GM19099 (cell line): Measurements from ENCODE around the gene SLC39A1.
A peak's percentile ranks its signal among the peaks of the same experiment; 100 is the strongest.

Experiments used
- POLR2A ChIP-seq: IDR thresholded peaks from 3 replicates; pipeline ENCODE4 v1.6.1; 2011; ENCODE audit warnings: low read depth; ENCODE audit not compliant: insufficient read length; ENCODE audit errors: extremely low read depth

Gene SLC39A1

DNA sequence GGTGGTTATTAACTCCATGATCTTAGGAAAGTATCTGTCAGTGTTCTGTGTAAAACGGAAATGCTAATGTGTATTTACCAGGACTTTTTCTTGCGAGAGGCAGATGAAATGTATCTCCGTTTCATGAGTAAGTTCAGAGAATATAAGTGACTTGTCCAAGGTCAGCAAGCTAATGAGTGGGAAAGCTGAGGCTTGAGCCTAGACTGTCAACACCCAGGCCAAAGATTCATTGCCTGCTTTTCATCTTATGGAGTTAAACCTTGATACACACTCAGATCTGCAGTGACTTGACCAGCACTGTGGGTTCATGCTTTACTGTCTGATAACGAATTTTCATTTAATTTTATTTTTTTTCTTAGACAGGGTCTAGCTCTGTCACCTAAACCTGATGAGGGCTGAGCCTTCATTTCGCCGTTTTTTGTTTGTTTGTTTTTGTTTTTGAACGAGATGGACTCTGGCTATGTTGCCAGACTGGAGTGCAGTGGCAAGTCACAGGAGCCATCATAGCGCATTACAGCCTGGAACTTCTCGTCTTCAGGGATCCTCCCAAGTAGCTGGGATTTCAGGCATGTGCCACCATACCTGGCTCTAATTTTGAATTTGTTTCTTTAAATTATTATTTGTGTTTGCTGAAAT, 15.1 kb upstream of the SLC39A1 start:
- TF ChIP-seq POLR2A, result no peak

DNA sequence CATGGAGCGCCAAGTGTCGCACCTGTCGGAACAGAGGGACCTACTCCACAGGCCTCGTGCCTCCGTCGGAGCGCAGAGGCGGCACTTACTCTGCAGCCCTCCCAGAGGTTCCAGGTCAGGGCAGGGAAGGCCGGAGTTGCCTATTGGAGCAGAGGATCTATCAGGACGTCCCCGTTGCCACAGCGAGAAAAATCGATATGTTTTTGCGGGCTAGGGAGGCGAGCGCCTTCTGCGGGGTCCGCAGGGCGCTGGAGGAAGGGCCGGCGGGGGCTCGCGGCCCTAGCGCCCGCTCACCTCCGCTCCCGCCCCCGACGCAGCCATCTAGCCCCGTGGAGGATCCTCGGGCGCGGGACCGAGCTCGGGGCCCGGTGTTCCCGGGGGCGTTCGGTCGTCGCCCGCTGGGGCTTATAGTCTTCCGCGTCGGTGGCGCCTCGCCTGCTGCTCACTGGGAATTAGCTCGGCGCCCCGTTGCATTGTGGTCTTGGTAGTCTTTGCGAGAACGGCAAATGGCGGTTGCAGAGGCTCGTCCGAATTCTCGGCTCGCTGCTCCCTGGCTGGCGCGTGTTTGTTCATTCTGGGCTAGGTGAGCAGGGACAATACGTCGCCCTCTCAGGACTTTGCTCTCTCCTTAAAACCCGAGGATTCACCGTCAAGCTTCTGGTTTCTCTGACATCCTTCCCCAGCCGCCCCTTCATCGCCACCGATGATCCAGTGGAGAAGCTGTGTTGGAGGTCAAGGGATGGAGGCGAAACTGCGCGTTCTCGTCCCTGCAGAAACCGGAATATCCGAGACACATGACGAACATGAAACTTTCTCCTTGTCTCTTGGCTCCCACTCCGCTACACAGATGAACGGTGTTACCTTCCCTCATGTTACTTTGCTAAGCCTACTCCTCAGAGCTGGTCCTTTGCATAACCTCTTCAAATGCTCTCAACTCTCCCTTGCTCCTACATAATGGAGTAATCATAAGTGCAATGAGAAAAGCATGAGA, 14.2 kb upstream of the SLC39A1 start, which contains the start of gene JTB:
TSS of gene JTB (minus strand) at position 425 of the 991 bp plus-strand sequence. CDS start at position 3, 422 bp downstream.
- peak; percentile 94 for TF ChIP-seq POLR2A

DNA sequence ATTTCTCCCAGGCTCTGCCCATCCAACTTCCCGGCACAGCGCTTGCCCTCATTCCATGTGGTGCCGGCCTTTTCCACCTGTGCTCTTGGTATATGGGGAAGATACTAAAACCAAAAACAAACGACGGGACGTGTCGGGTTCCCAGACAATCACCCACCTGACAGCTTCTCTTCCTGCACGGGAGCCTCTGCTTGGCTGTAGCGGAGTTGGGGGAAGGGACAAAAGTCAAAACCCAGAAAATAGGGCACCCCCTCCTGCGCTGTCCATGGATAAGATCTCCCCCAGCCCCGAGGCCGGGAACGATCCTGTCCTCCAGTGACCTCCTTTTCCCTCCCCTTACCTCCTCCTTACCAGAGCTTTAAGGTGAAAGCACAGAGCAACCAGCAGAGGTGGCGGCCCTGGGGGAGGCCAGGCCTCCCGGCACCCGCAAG, 13.5 kb upstream of the SLC39A1 start:
- no peak for TF ChIP-seq POLR2A

DNA sequence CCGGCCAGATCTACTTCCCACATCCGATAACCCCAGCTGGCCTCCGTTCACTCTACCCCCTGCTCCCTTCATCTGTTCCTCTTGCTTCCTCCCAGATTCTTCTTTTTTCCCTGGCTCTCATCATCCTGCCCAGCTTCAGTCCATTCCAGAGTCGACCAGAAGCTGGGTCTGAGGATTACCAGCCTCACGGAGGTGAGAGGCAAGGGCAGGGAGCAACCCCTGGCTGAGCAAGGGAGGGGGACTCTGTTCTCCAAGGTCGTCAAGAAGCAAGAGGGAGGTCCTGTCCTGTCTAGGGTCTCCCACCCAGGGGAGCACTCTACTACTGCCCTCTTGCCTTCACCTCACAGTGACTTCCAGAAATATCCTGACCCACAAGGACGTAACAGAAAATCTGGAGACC, 10.2 kb upstream of the SLC39A1 start:
- no peak for TF ChIP-seq POLR2A

DNA sequence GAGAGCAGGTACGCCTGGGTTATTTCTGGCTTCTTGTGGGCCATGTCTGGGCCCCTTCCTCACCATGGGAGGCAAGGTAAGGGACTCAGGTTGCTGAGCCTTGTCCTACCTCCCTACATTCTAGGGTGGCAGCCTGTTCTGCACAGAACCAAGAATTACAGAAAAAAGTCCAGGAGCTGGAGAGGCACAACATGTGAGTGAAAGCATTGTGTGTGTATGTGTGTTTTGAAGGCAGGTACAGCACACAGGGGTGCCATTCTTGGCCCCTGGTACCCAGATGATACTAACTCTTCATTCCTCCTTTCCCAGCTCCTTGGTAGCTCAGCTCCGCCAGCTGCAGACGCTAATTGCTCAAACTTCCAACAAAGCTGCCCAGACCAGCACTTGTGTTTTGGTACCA, 9.7 kb upstream of the SLC39A1 start:
- no peak for TF ChIP-seq POLR2A

DNA sequence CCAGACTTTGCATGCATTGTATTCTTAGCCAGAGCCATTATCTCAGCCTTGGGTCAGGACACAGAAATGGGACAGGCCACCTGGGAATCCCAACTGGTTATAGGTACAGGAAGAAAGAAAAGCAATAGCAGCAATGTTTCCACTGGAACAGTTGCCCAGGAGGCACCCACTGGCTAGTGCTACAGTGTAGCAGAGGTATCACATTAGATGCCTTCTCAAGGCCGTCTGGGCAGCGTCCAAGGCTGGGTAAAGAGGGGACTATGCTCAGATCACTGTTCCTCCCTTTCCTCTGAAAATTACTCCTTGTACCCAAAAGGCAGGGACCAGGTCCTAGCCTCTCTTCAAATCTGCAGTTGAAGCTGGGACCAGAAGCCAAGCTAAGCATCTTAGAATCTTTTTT, 7.0 kb upstream of the SLC39A1 start:
- no peak for TF ChIP-seq POLR2A

DNA sequence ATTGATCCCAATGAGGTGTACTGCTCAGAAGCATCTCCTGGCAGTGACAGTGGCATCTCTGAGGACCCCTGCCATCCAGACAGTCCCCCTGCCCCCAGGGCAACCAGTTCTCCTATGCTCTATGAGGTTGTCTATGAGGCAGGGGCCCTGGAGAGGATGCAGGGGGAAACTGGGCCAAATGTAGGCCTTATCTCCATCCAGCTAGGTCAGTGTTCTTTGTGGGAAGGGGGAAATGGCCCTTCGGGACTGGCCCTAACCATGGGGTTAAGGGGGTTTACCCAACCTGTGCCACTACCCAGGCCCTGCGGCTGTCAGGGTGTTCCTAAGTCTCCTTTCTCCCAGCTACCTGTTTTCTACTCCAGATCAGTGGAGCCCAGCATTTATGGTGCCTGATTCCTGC, 5.6 kb upstream of the SLC39A1 start:
- TF ChIP-seq POLR2A, result no peak

DNA sequence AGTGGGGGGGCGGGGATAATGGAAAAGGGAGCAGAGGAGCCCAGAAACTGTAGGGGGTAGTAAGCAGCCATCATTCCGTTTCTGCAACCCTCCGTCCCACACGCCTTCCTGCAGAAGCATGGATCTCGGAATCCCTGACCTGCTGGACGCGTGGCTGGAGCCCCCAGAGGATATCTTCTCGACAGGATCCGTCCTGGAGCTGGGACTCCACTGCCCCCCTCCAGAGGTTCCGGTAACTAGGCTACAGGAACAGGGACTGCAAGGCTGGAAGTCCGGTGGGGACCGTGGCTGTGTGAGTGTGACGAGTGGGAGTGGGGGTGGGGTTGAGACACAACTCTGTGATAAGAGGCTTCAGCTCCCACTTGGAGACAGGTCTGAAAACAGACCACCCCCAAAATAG, 5.1 kb upstream of the SLC39A1 start:
- no peak for TF ChIP-seq POLR2A

DNA sequence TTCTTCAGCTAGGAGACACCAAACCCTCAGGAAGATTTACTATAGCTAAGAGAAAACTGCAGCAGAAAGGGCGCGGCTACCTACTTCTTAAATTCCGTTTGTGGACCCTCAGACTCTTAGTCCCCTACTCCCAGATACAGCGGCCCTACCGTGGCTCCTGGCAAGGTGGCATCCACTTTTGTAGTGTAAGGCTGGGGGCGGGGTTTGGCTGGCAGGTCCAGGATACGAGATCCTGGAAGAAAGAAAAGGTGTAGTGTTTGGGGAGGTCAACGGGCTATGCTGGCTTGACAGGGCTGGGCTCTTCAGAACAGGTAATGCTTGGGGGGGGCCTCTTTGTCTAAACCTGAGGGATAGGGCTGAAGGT, 4.6 kb upstream of the SLC39A1 start:
- TF ChIP-seq POLR2A, result no peak

DNA sequence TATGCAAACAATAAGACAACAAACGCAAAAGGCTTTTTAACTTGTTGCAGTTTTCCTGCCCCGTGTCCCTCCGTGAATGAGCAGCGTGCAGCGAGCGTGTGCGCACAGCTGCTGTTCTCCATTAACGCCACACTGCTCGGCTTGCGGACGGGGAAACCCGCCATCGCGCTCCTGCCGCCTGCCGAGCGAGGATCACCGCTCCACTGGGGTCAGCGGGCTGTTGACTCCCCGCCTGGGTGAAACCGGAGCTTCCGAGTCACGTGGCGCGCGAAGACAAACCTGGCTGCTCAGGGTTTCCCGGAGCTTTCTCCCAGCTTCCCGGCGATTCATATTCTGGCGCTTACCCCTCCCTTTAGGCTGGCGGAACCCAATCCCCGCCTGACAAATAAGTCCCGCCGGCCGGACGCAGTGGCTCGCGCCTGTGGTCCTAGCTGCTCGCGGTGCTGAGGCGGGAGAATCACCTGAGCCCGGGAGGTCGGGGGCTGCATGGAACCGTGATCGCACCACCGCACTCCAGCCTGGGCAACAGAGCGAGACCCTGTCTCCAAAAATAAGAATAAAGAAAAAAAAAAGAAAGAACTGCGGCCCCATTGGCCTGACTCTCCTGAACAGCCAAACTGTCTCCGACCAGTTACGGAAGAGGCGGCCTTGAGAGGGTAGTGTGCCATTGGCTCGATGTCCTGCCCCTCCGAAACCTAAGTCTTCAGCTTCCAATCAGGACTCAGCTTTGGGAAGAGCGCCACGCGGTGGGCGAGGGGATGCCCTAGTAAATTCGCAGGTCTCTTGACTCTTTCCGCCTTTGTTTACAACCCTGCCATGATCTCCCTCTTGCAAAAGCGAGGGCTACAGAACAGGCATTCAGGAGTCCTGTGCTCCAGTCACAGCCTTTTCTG, 4.0 kb upstream of the SLC39A1 start, which contains the start of gene CREB3L4:
TSS of gene CREB3L4 (plus strand) at position 796 of the 893 bp plus-strand sequence. CDS start 624 bp downstream, outside the sequence.
- TF ChIP-seq POLR2A, result peak; percentile 77

DNA sequence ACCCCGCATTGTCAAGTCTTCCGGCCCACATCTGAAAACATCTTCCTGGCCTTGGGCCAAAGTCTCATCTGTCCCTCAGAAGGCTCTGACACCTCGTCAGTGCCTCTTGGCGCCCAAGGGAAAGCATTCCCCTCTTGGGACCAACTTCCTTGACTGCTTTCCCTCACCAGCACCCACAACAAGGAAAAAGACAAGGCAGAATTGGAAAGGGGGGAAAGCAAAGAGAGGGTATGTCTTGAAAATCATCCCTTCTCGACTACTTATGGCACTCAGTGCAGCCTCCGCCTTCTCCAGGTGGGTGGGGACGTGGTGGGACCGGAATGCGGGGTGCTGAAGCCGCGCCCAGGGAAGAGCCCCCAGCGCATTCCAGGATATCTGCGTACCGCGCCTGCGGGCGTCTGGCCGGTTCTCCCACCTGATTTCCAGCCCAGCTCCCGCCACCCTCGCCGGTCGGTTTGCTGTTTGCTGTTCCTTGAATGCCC, 554 bp upstream of the SLC39A1 start:
- no peak for TF ChIP-seq POLR2A

DNA sequence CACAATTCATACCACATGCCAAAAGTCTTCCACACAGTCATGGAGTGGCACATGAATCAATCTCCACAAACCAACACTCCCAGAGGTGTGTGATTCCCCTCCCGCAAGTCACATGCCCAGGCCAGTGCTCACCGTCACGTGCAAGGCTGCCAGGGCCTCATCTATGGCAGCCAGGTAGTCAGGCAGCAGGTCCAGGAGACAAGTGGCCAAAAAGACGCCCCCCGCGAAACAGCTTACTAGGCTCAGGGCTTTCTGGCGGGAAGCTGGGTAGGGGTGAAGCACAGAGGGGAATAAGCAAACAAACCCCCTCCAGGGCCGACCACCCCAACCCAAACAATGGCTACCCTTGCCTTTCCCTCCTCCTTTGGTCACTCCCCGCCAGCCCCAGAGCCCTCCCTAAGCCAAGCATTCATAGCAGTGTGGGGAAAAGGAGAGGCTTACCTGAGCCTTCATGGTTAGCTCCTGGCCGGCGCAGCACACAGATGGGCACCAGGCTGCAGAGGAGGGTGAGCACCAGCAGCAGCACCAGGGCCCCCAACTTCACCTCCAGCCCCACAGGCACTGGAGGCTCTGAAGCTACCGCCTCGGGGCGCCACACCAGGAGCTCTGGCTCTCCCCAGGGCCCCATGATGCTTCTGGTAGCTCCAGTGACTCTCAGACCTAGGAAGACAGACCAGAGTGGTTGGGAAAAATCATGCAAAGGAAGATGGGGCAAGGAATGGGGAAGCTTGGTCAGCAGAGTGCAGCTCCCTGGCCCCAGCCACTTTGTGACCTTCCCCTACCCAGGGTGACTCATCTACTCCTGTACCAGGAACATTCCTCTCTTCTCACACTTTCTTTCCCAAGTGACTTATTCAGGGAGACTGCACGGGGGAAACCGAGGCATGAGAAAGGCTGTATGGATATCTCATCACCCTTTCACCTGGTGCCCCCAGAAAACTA, 978 bp downstream of the SLC39A1 start:
- no peak for TF ChIP-seq POLR2A

DNA sequence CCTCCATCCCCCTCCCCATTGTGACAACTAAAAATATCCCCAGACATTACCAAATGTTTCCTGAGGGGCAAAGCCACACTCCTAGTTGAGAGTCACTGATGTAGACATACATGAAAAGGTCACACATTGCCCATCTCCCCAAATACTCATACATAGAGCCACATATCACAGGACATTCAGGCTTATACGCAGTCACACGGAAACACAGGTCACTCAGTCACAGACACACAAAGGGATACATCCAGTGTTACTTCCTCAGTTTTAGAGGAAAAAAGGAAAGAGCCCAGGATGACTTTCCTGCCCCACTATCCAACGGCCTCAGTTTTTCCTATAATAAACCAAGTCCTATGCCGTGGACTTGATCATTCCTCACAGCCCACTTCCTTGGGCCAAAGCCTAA, 1.9 kb downstream of the SLC39A1 start:
- no peak for TF ChIP-seq POLR2A

DNA sequence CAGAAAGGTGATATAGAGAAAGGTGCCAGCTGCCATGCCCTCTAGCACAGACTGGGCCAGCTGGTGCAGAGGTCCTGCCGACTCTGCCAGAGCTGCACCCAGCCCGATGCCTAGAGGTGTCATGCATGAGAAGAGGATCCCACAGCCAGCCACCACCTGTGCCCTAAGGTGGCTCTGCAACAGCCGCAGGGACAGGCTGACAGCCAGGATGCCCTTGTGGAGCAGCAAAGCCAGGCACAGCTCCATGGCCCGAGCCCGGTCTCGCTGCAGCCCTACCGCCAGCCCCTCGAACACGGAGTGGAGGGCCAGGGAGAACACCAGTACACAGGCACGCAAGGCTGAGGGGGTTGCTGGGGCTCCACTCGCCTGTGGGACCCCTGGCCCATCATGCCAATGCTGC, 3.1 kb downstream of the SLC39A1 start:
- no peak for TF ChIP-seq POLR2A
